Left ventricle myocardium superior (tissue), 1 donor: ENCODE results near the gene ZNF526. TPM values are rescaled to one million over a fixed set of nuclear protein-coding genes. Genes with fewer than 3 reads are reported as not detected.

Experiments
- ATAC-seq: fragments of 200-7000 bp; cut with Tn5 transposase; one replicate; pipeline ENCODE4 v1.9.1; 2020; ENCODE audit warnings: mild to moderate bottlenecking, moderate library complexity
- DNase-seq: peaks from one replicate; pipeline ENCODE4 v3.0.0-alpha.2; 2020
- intact Hi-C: fragments of 100-400 bp; cut with micrococcal nuclease; formaldehyde crosslinking; loops from one replicate; pipeline ENCODE4 v1.11.0; 2022
- long read RNA-seq: library from polyadenylated mRNA; unstranded; transcript quantifications from one replicate; pipeline ENCODE4 v2.0.0, GENCODE V29; 2021
- total RNA-seq: library from RNA; stranded (reverse); fragmentation: NEBNext Ultra II Directional; extraction: Animal tissue kit (Norgen Biotek cat#: 25700); gene quantifications from one replicate; pipeline ENCODE4 v1.2.1, GENCODE V29; 2021
- donor health status: DM: no; HTN: yes; CAD: no; lungs with severe emphysema.

Gene ZNF526, protein sequence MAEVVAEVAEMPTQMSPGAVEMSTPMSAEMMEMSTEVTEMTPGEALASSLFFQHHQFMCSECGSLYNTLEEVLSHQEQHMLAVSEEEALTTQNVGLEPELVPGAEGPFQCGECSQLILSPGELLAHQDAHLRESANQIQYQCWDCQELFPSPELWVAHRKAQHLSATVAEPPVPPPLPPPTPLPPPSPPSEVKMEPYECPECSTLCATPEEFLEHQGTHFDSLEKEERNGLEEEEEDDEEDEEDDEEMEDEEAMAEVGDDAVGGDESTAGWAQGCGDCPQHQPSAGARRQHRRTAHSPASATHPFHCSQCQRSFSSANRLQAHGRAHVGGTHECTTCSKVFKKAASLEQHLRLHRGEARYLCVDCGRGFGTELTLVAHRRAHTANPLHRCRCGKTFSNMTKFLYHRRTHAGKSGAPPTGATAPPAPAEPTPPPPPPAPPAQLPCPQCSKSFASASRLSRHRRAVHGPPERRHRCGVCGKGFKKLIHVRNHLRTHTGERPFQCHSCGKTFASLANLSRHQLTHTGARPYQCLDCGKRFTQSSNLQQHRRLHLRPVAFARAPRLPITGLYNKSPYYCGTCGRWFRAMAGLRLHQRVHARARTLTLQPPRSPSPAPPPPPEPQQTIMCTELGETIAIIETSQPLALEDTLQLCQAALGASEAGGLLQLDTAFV
- total RNA-seq: 6.7 TPM
- long read RNA-seq, full-length matches to known transcripts: 3 of 7 reads
- long read RNA-seq, partial matches to known transcripts: 0 of 7 reads
- long read RNA-seq, other reads (novel, unspliced or antisense): 4 of 7 reads

DNA sequence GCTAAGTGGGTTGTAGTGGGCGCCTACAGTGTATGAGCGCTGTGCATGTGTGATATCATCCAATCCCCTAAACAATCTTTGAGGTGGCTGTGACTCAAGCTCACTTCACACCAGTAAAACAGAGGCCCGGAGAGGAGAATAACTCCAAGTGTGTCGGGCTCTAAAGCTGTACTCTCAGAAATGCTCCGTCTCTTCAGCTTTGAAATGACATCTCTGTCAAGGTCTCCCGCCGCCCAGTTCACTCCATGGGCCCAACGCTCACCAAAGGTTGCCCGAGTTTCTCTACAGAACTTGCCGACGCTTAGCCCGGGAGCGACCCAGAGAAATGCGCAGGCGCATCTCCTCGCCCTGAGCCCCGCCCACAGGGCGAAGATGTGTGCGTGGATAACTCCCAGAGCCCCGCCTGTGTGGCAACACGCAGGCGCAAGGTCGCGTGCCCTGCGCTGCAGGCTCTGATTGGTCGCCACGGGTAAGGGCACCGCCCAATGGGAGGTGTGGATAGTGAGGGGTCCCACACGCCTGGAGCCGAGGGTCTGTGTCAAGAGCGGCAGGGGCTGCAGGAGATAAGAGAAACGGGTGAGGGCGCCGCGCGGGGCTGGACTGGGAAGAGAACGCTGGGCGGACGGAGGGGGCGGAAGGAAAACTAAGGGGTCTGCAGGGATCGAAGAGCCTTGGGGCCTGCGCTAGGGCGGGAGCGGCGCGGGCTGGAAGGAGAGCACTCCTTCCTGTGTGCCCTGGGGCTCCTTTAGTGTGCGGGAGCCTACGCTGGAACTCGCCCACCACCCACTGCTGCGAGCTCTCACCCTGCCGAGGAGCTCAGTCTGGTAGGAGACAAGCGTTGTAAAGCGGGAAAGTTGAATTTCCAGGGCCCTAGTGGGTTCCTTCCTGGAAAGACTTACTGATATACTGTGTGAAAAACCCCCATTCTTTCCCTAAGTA lies at the start of gene ZNF526:
TSS of gene ZNF526 (plus strand) at position 501 of the 939 bp plus-strand sequence. CDS start 4,092 bp downstream, outside the sequence.
- DNase-seq (peak; percentile 99), ATAC-seq (peak; percentile 89)
- intact Hi-C loops: no loop called here

DNA sequence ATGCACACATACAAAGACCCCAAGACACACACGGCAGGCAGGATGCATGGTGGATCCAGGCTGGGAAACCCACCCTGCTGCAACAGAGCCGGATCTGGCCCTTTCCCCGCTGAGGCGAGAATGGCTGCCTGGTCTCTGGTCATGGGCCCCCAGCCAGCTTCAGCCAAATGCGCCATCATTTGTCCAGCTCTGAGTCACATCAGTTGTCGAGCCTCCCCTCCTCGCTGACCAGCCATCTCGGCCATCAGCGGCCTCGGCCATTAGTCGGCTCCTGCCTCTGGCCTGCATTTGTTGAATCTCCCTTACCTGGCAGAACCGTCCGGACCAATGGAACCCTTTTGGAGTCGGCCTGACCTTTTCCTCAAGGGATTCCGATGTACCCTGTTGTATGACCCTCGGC lies 49.4 kb upstream of the ZNF526 start:
- ATAC-seq: no peak

DNA sequence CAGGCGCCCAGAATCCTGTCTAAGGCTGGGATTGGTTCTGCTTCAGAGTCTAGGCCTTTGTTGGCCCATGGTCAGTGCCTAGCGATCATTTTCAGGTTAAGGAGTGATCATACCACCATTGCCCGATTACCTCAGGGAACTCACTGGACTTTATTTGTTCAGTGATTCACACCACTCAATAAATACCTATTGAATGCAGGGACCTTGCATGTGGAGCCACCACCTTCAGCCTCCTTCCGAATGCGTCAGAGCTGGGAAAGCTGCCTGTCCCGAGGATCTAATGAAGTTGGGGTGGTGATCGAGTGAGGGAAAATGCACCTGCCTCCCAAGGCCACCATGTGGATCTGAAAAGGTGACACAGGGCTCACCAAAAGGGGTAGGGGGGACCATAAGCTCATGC lies 47.9 kb upstream of the ZNF526 start:
- no peak for DNase-seq
- intact Hi-C loops: no loop called here
- no peak for ATAC-seq

More for the DNA sequence above, 49.4 kb upstream of the ZNF526 start:
- no peak for DNase-seq
- intact Hi-C loops: no loop called here

DNA sequence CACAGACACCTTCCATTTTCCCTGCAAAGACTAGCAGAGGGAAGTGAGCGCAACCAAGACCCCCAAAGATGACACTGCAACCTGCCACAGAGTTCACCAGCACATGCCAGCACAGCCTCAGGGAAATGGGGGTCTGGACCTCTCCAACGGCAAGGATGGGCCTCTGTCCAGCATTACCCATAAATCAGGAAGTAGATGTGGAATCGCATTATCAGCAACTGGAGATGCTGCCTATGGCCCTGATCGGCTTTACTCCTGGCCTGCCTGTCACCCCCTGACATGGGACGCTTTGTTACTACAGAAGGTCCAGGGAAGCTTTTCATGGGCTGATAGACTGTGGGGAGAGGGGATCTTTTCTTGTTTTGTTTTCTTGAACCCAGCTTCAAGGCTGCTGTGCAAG lies 46.4 kb upstream of the ZNF526 start:
- intact Hi-C loops: no loop called here
- ATAC-seq (no peak), DNase-seq (no peak)

DNA sequence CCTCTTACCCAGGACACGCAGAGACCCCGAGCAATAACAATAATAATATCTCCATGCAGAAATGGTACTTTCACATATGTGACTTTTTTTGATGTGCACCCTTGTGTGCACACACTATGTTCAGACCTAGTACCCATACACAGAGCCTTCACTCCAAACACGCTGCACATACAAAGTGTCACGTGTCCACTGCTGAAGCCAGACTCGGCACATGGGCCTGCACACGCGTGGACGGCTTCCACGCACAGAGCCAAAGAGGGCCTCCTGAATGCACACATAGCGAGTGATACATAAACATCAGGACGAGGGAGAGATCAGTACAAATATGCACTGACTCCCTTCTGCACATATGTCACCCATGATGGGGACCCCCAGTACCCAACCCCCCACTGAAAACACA lies 45.9 kb upstream of the ZNF526 start:
- intact Hi-C loops: no loop called here
- ATAC-seq (no peak), DNase-seq (no peak)

DNA sequence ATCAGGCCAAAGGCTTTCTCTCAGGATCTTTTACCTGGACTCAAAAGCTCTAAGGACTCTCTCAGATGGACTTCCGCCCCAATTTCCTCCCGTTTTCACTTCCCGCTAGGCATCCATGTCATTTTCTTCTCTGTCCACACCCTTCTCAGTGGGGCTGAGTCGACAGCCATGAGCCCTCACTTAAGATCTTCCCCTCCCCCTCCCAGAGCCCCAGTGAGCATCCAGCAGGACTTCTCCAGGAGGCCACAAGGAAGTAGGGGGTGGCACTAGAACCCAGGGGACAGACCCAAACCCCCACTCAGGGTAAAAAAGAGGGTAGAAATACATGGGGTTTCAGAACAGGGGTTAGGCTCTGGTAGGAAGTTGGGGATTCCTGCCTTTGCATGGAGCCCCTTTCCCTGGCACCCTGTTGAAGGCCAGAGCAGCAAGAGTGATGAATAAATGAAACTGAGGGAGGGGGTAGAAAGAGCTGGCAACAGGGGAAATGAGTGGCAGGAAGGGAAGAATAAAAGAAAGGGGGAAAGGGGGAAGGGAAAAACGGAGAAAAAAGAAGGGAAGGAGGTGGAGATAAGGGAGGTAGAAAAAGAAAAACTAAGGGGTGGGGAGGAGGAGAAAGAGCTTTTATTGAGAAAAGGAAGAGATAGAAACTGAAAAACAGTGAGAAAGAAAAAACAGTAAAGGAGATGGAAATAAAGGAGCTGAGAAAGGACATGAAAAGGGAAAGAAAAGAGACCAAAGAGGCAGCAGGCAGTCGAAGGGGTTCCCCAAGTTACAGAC lies 45.0 kb upstream of the ZNF526 start:
- DNase-seq (no peak), ATAC-seq (no peak)
- intact Hi-C loops: no loop called here

DNA sequence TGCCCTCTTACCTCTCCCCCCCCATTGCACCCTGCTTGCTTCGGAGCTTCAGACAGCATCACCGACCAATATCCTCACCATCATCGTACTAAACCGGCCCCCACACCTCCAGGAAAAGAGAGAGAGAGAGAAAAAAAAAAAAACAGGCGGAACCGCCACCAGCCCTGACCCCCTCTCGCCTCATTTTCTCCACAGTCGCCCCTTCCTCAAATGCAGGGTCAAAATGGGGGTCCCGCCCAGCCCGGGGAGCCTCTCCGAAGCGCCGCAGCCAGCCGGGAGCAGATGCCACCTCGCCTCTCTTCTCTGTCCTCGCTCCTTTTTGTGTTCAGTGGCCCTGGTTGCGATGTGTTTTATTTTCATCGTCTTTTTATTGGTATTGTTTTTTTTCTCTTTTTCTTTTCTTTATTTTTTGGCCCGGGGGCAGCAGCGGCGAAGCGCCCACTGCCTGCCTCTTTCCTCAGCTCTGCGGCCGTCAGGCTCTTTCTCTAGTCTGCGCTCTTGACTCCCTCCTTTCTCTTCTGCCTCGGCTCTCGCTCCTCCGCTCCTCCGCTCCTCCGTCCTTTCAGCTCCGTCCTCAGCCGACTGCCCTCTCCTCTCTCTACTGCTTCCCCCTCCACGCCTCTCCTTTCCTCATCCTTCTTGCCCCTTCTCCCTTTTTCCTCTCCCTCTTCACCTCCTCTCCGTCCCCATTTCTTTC lies 44.0 kb upstream of the ZNF526 start:
- intact Hi-C loops: no loop called here
- ATAC-seq (peak; percentile 59), DNase-seq (no peak)

DNA sequence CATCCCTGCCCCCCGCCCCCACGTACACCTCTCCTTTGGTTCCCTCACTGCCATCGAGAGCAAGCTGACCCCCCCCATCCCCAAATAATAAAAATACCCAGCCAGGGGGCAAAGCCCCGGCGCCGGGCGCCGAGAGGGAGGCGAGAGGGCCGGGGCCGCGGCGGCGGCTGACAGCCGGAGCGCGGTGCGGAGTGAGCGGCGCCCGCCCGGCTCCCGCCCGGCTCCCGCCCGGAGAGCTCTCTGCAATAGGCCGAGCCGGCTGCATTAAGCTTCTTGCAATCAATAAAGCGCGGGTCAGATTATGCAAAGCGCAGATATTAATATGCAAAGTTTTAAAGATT lies 43.5 kb upstream of the ZNF526 start:
- DNase-seq: peak; percentile 33
- ATAC-seq: peak; percentile 77
- intact Hi-C loops: no loop called here

DNA sequence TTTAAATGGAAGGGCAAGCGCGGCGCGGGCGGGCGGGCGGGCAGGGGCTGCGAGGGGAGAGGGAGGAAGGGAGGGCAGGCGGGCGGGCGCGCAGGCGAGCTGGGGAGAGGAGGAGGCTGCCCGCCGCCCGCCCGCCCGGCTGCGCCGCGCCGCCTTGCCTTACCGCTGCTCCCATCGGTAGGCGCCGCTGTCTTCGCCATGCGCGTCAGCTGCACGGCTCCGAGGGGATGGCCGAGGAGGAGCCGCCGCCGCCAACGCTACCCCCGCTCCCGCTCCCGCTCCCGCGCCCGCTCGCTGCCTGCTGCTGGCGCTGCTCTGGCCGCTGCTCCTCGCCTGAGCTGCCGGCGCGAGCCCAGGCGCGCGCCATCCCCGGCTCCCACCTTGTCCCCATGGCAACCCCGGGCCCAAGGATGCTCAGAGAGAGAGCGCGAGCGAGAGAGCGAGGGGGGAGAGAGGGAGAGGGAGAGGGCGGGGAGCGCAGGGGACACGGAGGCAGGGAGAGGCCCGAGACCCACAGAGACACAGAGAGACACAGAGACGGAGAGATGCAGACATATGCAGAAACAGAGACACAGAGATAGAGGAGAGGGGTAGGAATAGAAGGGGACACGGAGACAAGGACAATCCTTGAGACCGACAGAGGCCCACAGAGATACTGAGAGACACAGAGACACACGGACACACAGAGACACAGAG lies 43.0 kb upstream of the ZNF526 start:
- intact Hi-C loops: no loop called here
- ATAC-seq: peak; percentile 98
- peak; percentile 84 for DNase-seq

DNA sequence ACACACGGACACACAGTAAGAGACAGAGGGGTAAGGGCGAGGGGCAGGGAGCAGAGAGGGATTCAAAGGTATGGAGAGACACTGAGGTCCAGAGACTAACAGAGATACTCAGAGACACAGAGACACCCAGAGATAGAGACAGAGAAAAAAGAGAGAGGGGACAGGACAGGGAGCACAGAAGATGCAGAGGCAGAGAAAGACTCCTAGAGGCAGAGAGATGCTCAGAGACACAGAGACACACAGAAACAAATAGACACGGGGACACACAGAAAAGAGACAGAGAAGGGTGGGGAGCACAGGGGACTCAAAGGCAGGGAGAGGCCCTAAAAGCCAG lies 42.5 kb upstream of the ZNF526 start:
- DNase-seq: no peak
- intact Hi-C loops: no loop called here
- ATAC-seq: no peak

DNA sequence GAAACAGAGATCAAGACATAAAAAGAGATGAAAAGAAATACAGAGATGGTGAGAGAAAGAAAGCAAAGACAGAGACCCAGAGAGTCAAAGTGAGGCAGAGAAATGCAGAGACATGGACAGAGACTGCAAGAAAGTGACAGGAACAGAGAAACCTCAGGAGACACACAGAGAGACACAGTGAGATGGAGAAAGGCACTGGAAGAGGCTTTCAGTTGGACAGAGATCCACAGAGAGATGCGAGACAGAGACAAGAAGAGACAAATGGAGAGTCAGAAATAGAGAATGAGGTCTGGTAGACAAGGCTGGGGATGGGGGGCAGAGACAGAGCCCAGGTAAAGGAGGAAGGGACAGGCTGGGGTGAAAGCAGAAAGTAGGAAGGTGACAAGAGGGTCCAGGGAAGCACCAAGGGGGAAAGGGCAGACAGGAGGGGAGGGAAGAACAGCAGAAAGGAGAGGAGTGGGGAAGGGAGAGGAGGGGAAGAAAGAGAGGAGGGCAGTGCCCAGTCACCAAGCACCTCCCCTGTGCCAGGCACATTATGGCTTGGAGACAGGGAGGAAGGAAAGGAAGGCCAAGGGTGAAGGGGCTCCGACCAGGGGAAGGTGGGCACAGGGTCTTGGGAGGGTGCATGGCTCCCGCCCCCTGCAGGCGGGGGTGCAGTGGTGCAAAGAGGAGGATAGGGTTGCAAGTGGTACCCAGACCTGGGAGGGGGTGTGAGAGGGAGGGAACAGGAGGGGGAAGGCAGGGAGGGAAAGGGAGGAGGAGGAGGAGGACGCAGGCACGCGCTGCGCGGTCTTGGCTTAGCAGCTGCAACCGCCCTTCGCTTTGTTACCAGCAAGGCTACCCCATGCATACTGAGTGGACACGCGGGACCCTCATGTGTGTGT lies 41.1 kb upstream of the ZNF526 start:
- ATAC-seq: no peak
- no peak for DNase-seq
- intact Hi-C loops: no loop called here

DNA sequence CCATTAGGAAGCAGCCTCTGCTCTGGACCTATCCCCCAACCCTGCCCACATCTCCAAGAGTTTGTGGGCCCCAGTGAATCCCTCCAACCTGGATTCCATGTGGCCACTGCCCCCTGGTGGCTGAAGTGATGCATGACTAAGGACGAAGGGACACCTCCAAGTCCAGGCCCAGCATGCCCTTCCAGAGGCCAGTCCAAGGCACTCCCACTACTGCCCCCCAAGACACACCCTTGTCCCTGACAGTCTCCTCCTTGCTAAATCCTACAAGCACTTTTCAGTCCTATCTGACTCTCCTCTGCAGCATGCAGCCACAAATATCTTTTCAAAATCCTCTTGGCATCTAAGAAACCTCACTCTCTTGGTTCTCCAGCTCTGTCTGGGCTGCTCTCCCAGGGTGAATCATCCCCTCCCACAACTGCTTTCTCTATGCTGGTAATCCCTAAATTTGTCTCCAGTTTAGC lies 35.7 kb upstream of the ZNF526 start:
- ATAC-seq: peak; percentile 84
- peak; percentile 81 for DNase-seq
- intact Hi-C loops: loop anchor here (10.0 kb wide), 1 partner anchor 50 kb away; the partner anchor contains the start of gene POU2F2

DNA sequence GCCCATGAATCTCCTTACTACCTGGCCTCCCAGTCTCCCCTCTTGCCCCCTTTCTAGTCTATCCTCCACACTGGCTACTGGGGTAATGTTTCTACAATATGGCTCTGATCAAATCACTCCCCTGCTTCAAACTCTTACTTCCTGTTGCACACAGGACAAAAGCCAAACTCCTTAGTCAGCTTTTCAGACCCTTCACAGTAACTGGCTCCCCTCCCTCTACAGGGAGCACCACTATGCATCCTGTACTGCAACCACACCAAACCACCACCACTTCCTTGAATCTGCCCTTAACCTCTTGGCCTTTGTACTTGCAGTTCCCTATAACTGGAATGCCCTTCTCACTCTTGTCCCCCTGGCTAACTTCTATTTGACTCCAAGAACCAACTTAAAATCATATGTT lies 34.8 kb upstream of the ZNF526 start:
- ATAC-seq (peak; percentile 68), DNase-seq (no peak)
- intact Hi-C loops: loop anchor here (10.0 kb wide), 1 partner anchor 50 kb away; the partner anchor contains the start of gene POU2F2

DNA sequence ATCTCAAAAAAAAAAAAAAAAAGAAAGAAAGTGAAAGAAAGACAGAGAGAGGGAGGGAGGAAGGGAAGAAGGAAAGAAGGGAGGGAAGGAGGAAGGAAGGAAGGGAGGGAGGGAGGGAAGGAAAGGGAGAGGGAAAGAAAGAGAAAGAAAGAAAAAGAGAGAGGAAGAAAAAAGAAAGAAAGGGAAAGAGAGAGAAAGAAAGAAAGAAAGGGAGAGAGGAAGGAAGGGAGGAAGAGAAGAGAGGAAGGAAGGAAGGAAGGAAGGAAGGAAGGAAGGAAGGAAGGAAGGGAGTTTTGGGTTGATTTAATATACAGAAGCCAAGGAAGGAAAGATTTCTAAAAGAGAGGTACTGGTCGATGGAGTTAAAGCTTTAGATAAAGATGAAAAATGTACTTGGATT lies 31.4 kb upstream of the ZNF526 start:
- ATAC-seq: no peak
- DNase-seq: no peak
- intact Hi-C loops: loop anchor here (10.0 kb wide), 1 partner anchor 54 kb away; the partner anchor contains the start of gene POU2F2

DNA sequence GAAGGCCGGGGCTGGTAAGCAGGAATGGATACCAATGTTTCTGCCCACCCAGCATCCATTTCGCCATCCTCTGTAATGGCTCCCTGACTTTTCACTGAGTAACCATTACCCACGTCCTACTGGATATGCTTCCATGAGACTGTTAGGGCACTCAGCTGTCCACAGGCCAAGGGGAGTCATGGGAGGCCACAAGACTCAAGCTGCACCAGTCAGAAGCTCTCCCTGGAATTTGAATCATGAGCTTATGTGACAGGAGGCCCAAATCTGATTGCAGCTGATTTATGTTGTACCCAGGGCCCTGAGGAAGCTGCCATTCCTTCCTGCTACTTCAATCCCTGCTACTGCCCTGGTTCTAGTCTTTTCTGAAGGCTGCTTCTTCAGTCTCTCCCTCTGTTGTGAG lies 31.0 kb upstream of the ZNF526 start:
- ATAC-seq: no peak
- no peak for DNase-seq
- intact Hi-C loops: loop anchor here (10.0 kb wide), 1 partner anchor 54 kb away; the partner anchor contains the start of gene POU2F2

DNA sequence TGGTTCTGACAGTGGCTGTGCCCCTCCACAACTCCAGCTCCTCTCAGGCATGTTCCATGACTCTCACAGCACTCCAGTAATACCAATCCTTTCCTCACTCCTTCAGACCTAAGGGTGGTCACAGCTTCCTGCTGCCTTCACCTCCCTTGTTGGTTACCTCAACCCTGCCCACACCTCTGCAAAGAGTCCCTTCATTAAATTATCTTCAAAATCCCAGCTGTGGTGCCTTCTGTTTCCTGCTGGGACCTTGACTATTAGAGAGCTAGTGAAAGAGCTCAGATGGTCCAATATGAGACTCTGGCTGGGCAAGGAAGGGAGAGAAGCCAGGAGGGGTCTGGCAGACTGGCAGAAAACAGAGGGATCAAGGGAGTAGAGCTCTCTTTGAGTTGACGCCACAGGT lies 28.8 kb upstream of the ZNF526 start:
- ATAC-seq (no peak), DNase-seq (no peak)
- intact Hi-C loops: no loop called here
